ENCODE data around the gene TOPORS.

- no peak for TF ChIP-seq POLR2A (IDR thresholded peaks at IDR 0.05)
- TF ChIP-seq CTCF (IDR thresholded peaks at IDR 0.05), result no peak
Observed at GRCh38 chr9:32501868-32502267, 50.5 kb downstream of the TOPORS start.
